ENCODE data around the gene RNF208. TPM values are rescaled to one million over a fixed set of nuclear protein-coding genes. Genes with fewer than 3 reads are reported as not detected.

Gene RNF208
- total and polyA plus RNA-seq, 4 donors: 0.28 to 7.1 (median 2.6) TPM

GRCh38 chr9:137199411-137200121 lies 22.5 kb downstream of the RNF208 start:
- no peak for TF ChIP-seq CTCF (IDR thresholded peaks at IDR 0.05; ENCODE audit: low read depth, low read length, missing input control)
- no peak for TF ChIP-seq EGR1 (IDR thresholded peaks at IDR 0.05; ENCODE audit: low read depth in 2 of 2)
- no peak for TF ChIP-seq MAX (IDR thresholded peaks at IDR 0.05)
- TF ChIP-seq YY1 (IDR thresholded peaks at IDR 0.05): no peak
- no peak for TF ChIP-seq JUND (IDR thresholded peaks at IDR 0.05)
- TF ChIP-seq NR2F2 (IDR thresholded peaks at IDR 0.05): no peak
- TF ChIP-seq FOXA1 (IDR thresholded peaks at IDR 0.05): no peak
- TF ChIP-seq RXRA (IDR thresholded peaks at IDR 0.05): no peak
- no peak for TF ChIP-seq FOXA2 (IDR thresholded peaks at IDR 0.05)
- TF ChIP-seq HNF4G (IDR thresholded peaks at IDR 0.05): no peak
- peaks cover 36 to 89% (median 77%) of the 10 kb centered on the region in 4 donors for H3K4me1 ChIP-seq (ENCODE audit: control insufficient read depth in 4 of 4, insufficient read depth in 4 of 4, low read length in 3 of 4)
- peak overlapping the region in 1 of 2 donors; percentile 27 for H3K9ac ChIP-seq (ENCODE audit: low read depth in 1 of 2, low read length in 2 of 2)
- H3K36me3 ChIP-seq (ENCODE audit: control insufficient read depth in 4 of 4, insufficient read depth in 3 of 4, low read depth in 1 of 4, low read length in 3 of 4): no peaks in the 10 kb centered on the region
- peak overlapping the region in 1 of 2 donors; percentile 2 for H3K27ac ChIP-seq (ENCODE audit: low read depth in 1 of 2, low read length in 2 of 2)
- H3K4me3 ChIP-seq (ENCODE audit: low read depth in 1 of 3, low read length in 3 of 3): peak overlapping the region; percentile 66 to 90 (median 66)
- H3K9me3 ChIP-seq (ENCODE audit: control insufficient read depth in 4 of 4, low read length in 3 of 4): no peaks in the 10 kb centered on the region
- DNase-seq (ENCODE audit: low spot score): no peak
- no peaks in the 10 kb centered on the region for H3K27me3 ChIP-seq (ENCODE audit: control insufficient read depth in 4 of 4, insufficient read depth in 4 of 4, low read length in 3 of 4)
- WGBS: 5% methylated on average over 51 of the region's 51 CpGs

- no peaks in the 10 kb centered on the region for H3K9me3 ChIP-seq (ENCODE audit: control insufficient read depth in 4 of 4, low read length in 3 of 4)
- H3K4me1 ChIP-seq (ENCODE audit: control insufficient read depth in 4 of 4, insufficient read depth in 4 of 4, low read length in 3 of 4): peaks cover 34 to 89% (median 75%) of the 10 kb centered on the region in 4 donors
- H3K9ac ChIP-seq (ENCODE audit: low read depth in 1 of 2, low read length in 2 of 2): peak overlapping the region in 1 of 2 donors; percentile 66
- H3K36me3 ChIP-seq (ENCODE audit: control insufficient read depth in 4 of 4, insufficient read depth in 3 of 4, low read depth in 1 of 4, low read length in 3 of 4): no peaks in the 10 kb centered on the region
- H3K27ac ChIP-seq (ENCODE audit: low read depth in 1 of 2, low read length in 2 of 2): peak overlapping the region; percentile 81 to 84
- H3K4me3 ChIP-seq (ENCODE audit: low read depth in 1 of 3, low read length in 3 of 3): peak overlapping the region; percentile 66 to 90 (median 66)
- WGBS: 39% methylated on average over 11 of the region's 11 CpGs
- TF ChIP-seq GABPA (IDR thresholded peaks at IDR 0.05 in 1 of 2, conservative IDR thresholded peaks at IDR 0.05 in 1 of 2): no peak
- TF ChIP-seq ATF3 (IDR thresholded peaks at IDR 0.05): no peak
- no peak for DNase-seq (ENCODE audit: low spot score)
- H3K27me3 ChIP-seq (ENCODE audit: control insufficient read depth in 4 of 4, insufficient read depth in 4 of 4, low read length in 3 of 4): no peaks in the 10 kb centered on the region
Measured at GRCh38 chr9:137198902-137199283, 23.1 kb downstream of the RNF208 start.

- H3K27ac ChIP-seq (ENCODE audit: low read depth in 1 of 2, low read length in 2 of 2): peak overlapping the region; percentile 81 to 84
- 41% methylated on average over 19 of the region's 19 CpGs for WGBS
- H3K4me3 ChIP-seq (ENCODE audit: low read depth in 1 of 3, low read length in 3 of 3): peak overlapping the region; percentile 66 to 90 (median 66)
- H3K36me3 ChIP-seq (ENCODE audit: control insufficient read depth in 4 of 4, insufficient read depth in 3 of 4, low read depth in 1 of 4, low read length in 3 of 4): no peaks in the 10 kb centered on the region
- no peak for DNase-seq (ENCODE audit: low spot score)
- peak overlapping the region in 1 of 2 donors; percentile 66 for H3K9ac ChIP-seq (ENCODE audit: low read depth in 1 of 2, low read length in 2 of 2)
- H3K4me1 ChIP-seq (ENCODE audit: control insufficient read depth in 4 of 4, insufficient read depth in 4 of 4, low read length in 3 of 4): peaks cover 33 to 84% (median 70%) of the 10 kb centered on the region in 4 donors
- no peaks in the 10 kb centered on the region for H3K9me3 ChIP-seq (ENCODE audit: control insufficient read depth in 4 of 4, low read length in 3 of 4)
- H3K27me3 ChIP-seq (ENCODE audit: control insufficient read depth in 4 of 4, insufficient read depth in 4 of 4, low read length in 3 of 4): no peaks in the 10 kb centered on the region
- TF ChIP-seq RXRA (IDR thresholded peaks at IDR 0.05) (peak; percentile 78 to 86), FOXA1 (IDR thresholded peaks at IDR 0.05) (no peak), CTCF (IDR thresholded peaks at IDR 0.05; ENCODE audit: low read depth, low read length, missing input control) (no peak), GABPA (IDR thresholded peaks at IDR 0.05 in 1 of 2, conservative IDR thresholded peaks at IDR 0.05 in 1 of 2) (peak in 1 of 2 donors; percentile 67), EGR1 (IDR thresholded peaks at IDR 0.05; ENCODE audit: low read depth in 2 of 2) (peak; percentile 21 to 54), HNF4A (conservative IDR thresholded peaks at IDR 0.05) (peak; percentile 91 to 95), SP1 (IDR thresholded peaks at IDR 0.05) (peak; percentile 72), NR2F2 (IDR thresholded peaks at IDR 0.05) (peak; percentile 50), MAX (IDR thresholded peaks at IDR 0.05) (peak; percentile 94), REST (IDR thresholded peaks at IDR 0.05) (peak; percentile 50), JUND (IDR thresholded peaks at IDR 0.05) (peak in 1 of 2 donors; percentile 54), RAD21 (IDR thresholded peaks at IDR 0.05) (peak in 1 of 2 donors; percentile 8)
Measured at GRCh38 chr9:137198051-137198901, 23.8 kb downstream of the RNF208 start.
